Measurements from ENCODE around the gene FRMPD2.

FRMPD2 gene

DNA sequence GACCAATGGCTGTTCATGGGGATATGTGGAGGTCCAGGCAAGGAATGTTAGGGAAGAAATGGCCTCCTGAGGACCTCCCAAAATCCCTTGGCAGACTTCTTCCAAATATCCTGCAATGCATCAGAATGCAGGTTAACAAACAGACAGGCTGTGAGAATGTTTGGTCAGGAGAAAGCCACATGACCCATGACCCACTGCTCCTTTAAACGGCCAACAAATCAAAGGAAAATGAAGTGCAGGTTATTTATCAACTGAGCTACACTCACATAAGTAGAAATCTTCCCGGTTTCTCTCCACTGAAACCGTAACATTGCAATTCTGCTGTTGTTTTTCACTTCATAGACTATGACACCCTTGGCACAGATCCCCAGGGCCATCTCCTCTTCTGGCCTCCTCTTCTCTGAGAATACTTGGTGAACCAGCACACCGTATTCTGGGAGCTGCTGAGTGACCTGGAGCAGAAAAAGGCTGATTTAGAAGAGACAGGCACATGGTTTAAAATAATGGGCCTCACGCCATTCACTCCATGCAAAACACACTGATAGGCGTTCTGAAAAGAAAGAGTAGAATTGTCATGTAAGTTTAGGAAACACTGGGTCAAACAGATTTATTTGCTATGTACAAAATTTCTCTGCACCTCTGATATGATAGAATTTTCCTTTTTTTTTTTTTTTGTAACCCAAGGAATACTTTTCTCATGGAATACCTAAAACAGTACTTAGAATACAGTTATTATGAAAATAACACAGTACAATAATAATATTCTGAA is 67.8 kb downstream of the FRMPD2 start:
- WGBS (ENCODE audit: extremely low coverage, insufficient coverage, insufficient read length) = no CpG with 5 or more reads among the region's 6 CpGs
- H2BK12ac ChIP-seq (ENCODE audit: low read length) = no peak overlapping the region
- no peak overlapping the region for H3K9ac ChIP-seq (ENCODE audit: low read length)
- no peak overlapping the region for H3K27ac ChIP-seq (ENCODE audit: low read depth, low read length)
- no peaks in the 10 kb centered on the region for H3K79me1 ChIP-seq (ENCODE audit: low read length)
- no peaks in the 10 kb centered on the region for H3K27me3 ChIP-seq (ENCODE audit: insufficient read depth, low read length)
- H3K23ac ChIP-seq (ENCODE audit: low read length) = no peak overlapping the region
- no peak overlapping the region for H3K4me2 ChIP-seq (ENCODE audit: low read length)
- H4K12ac ChIP-seq (ENCODE audit: low read depth, low read length) = no peak overlapping the region
- H3K9me3 ChIP-seq (ENCODE audit: insufficient read depth, low read depth, low read length) = peaks cover 2% of the 10 kb centered on the region
- H2BK120ac ChIP-seq (ENCODE audit: insufficient read depth, low read length, poor library complexity) = no peak overlapping the region
- H2BK5ac ChIP-seq (ENCODE audit: low read depth, low read length, poor library complexity) = no peak overlapping the region
- H3K79me2 ChIP-seq (ENCODE audit: control insufficient read depth, insufficient read depth, low read length, poor library complexity) = no peaks in the 10 kb centered on the region
- no peaks in the 10 kb centered on the region for H3K4me1 ChIP-seq (ENCODE audit: control insufficient read depth in 1 of 2, insufficient read depth in 2 of 2, low read length in 2 of 2)
- H2AFZ ChIP-seq (ENCODE audit: insufficient read depth, low read length, poor library complexity) = no peak overlapping the region
- H3K4me3 ChIP-seq (ENCODE audit: low read depth, low read length) = no peak overlapping the region
- H3K36me3 ChIP-seq (ENCODE audit: control insufficient read depth in 1 of 2, insufficient read depth in 2 of 2, low read length in 2 of 2) = no peaks in the 10 kb centered on the region
- no peak overlapping the region for H2AK5ac ChIP-seq (ENCODE audit: low read length)
- no peak overlapping the region for H4K8ac ChIP-seq (ENCODE audit: low read depth, low read length)
- H3K18ac ChIP-seq (ENCODE audit: low read length) = no peak overlapping the region
- no peak overlapping the region for H4K91ac ChIP-seq (ENCODE audit: low read depth, low read length)
- no peak overlapping the region for H3K14ac ChIP-seq (ENCODE audit: low read length)
- DNase-seq = no peak
- H3K4ac ChIP-seq (ENCODE audit: low read depth, low read length) = no peak overlapping the region

DNA sequence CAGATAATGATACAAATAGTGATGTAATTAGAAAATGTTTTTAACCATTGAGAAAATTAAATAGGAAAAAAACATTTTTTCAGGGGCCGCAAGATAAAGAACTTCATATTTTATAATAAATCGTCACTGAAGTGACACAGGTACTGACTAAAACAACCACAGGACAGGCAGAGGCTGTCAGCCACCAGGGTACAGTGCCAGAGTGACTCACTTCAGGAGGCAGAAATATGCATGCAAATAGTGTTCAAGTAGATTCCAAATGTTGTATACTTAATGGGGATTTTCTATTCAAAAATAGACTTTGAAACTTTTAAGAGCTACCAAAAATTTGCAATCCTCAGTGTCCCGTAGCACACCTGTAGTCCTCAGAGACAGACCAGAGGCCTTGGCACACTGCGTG is 68.6 kb downstream of the FRMPD2 start:
- no peak overlapping the region for H2AFZ ChIP-seq (ENCODE audit: insufficient read depth, low read length, poor library complexity)
- no peak overlapping the region for H2BK120ac ChIP-seq (ENCODE audit: insufficient read depth, low read length, poor library complexity)
- H3K27me3 ChIP-seq (ENCODE audit: insufficient read depth, low read length) = no peaks in the 10 kb centered on the region
- no peak overlapping the region for H4K8ac ChIP-seq (ENCODE audit: low read depth, low read length)
- WGBS (ENCODE audit: extremely low coverage, insufficient coverage, insufficient read length) = no CpG with 5 or more reads among the region's 4 CpGs
- no peak overlapping the region for H4K12ac ChIP-seq (ENCODE audit: low read depth, low read length)
- no peak overlapping the region for H3K9ac ChIP-seq (ENCODE audit: low read length)
- H3K27ac ChIP-seq (ENCODE audit: low read depth, low read length) = no peak overlapping the region
- H4K91ac ChIP-seq (ENCODE audit: low read depth, low read length) = no peak overlapping the region
- H3K4me2 ChIP-seq (ENCODE audit: low read length) = no peak overlapping the region
- H3K4me3 ChIP-seq (ENCODE audit: low read depth, low read length) = no peak overlapping the region
- no peak overlapping the region for H3K18ac ChIP-seq (ENCODE audit: low read length)
- no peak for DNase-seq
- H2BK5ac ChIP-seq (ENCODE audit: low read depth, low read length, poor library complexity) = no peak overlapping the region
- no peaks in the 10 kb centered on the region for H3K79me2 ChIP-seq (ENCODE audit: control insufficient read depth, insufficient read depth, low read length, poor library complexity)
- H3K4ac ChIP-seq (ENCODE audit: low read depth, low read length) = no peak overlapping the region
- no peak overlapping the region for H3K14ac ChIP-seq (ENCODE audit: low read length)
- no peak overlapping the region for H2BK12ac ChIP-seq (ENCODE audit: low read length)
- H3K4me1 ChIP-seq (ENCODE audit: control insufficient read depth in 1 of 2, insufficient read depth in 2 of 2, low read length in 2 of 2) = no peaks in the 10 kb centered on the region
- H3K23ac ChIP-seq (ENCODE audit: low read length) = no peak overlapping the region
- H2AK5ac ChIP-seq (ENCODE audit: low read length) = no peak overlapping the region
- no peaks in the 10 kb centered on the region for H3K36me3 ChIP-seq (ENCODE audit: control insufficient read depth in 1 of 2, insufficient read depth in 2 of 2, low read length in 2 of 2)
- H3K79me1 ChIP-seq (ENCODE audit: low read length) = no peaks in the 10 kb centered on the region
- no peaks in the 10 kb centered on the region for H3K9me3 ChIP-seq (ENCODE audit: insufficient read depth, low read depth, low read length)

DNA sequence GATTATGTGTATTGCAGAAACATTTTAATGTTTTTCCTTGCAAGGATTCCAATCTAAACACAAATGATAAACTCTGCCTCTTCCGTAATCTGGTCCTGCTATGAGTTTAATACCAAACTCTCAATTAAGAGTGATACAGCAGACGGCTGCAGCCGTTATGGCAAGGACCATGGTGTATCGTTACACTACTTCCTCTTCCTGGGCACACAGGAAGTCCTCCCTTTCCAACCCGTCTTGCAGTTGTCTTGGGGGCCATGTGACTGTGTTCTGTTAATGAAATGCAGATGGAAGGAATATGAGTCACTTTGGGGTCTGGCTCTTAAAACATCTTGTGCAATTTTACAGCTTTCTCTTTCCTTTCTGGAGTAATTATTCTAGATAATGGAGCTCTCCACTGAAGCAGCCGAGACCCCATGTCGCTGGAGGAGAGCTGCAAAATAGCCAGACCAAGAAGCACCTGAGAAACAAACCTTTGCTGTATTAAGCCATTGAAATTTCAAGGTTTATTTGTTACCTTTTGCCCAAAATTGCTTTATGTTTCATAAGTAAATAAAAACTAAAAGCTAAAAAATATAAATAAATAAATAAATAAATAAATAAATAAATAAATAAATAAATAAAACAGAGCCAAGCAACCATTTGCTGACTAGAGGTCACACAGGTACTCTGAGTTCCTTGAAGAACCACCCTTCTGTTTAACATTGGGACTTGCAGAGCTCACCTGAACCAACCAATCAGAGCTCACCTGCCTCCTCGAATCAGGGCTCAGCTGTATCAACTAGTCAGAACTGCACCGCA is 74.7 kb downstream of the FRMPD2 start:
- H3K4me2 ChIP-seq (ENCODE audit: low read length) = no peak overlapping the region
- H3K4ac ChIP-seq (ENCODE audit: low read depth, low read length) = no peak overlapping the region
- no peak overlapping the region for H3K23ac ChIP-seq (ENCODE audit: low read length)
- H2AFZ ChIP-seq (ENCODE audit: insufficient read depth, low read length, poor library complexity) = no peak overlapping the region
- no peak overlapping the region for H4K91ac ChIP-seq (ENCODE audit: low read depth, low read length)
- no peaks in the 10 kb centered on the region for H3K4me1 ChIP-seq (ENCODE audit: control insufficient read depth in 1 of 2, insufficient read depth in 2 of 2, low read length in 2 of 2)
- no peaks in the 10 kb centered on the region for H3K27me3 ChIP-seq (ENCODE audit: insufficient read depth, low read length)
- H2BK5ac ChIP-seq (ENCODE audit: low read depth, low read length, poor library complexity) = no peak overlapping the region
- no peaks in the 10 kb centered on the region for H3K79me2 ChIP-seq (ENCODE audit: control insufficient read depth, insufficient read depth, low read length, poor library complexity)
- WGBS (ENCODE audit: extremely low coverage, insufficient coverage, insufficient read length) = no CpG with 5 or more reads among the region's 9 CpGs
- H2AK5ac ChIP-seq (ENCODE audit: low read length) = no peak overlapping the region
- H4K8ac ChIP-seq (ENCODE audit: low read depth, low read length) = no peak overlapping the region
- H3K36me3 ChIP-seq (ENCODE audit: control insufficient read depth in 1 of 2, insufficient read depth in 2 of 2, low read length in 2 of 2) = no peaks in the 10 kb centered on the region
- H3K18ac ChIP-seq (ENCODE audit: low read length) = no peak overlapping the region
- no peak overlapping the region for H4K12ac ChIP-seq (ENCODE audit: low read depth, low read length)
- no peak overlapping the region for H3K4me3 ChIP-seq (ENCODE audit: low read depth, low read length)
- H2BK120ac ChIP-seq (ENCODE audit: insufficient read depth, low read length, poor library complexity) = no peak overlapping the region
- no peak overlapping the region for H3K14ac ChIP-seq (ENCODE audit: low read length)
- H3K9me3 ChIP-seq (ENCODE audit: insufficient read depth, low read depth, low read length) = no peaks in the 10 kb centered on the region
- no peak for DNase-seq
- H2BK12ac ChIP-seq (ENCODE audit: low read length) = no peak overlapping the region
- H3K9ac ChIP-seq (ENCODE audit: low read length) = no peak overlapping the region
- H3K79me1 ChIP-seq (ENCODE audit: low read length) = no peaks in the 10 kb centered on the region
- H3K27ac ChIP-seq (ENCODE audit: low read depth, low read length) = no peak overlapping the region

DNA sequence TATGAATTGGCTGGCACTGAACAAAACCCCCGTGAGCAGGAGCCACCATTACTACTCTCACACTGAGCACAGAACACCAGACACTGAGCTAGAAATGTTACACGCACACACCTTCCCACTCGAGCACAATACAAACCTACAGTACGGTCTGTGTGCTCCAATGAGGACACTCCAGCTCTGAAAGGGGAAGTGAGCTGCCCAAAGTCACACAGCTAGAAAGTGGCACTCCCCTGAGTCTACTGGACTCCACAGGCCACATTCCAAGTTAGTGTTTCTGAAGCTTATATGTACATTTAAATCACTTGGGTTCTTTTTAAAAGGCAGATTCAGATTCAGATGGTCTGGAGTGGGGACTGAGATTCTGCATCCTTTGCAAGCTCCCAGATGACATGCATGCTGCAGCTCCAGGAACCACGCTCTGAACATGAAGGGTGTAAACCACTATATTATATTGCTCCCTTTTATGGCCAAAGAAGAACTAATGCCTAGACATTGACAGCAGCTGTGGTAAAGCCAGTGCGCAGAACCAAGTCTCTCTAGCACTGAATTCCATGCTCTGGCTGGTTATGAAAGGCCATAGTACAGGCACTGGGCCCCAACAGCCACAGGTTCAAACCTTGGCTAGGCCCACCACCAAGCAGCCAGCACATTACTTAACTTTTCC is 77.1 kb downstream of the FRMPD2 start:
- peak in 1 of 2 donors; percentile 9 for DNase-seq

More for the DNA sequence above, 77.1 kb downstream of the FRMPD2 start:
- Histone ChIP-seq H3K14ac (ENCODE audit: low read length) (no peak overlapping the region), H3K4ac (ENCODE audit: low read depth, low read length) (no peak overlapping the region), H3K9ac (ENCODE audit: low read length) (no peak overlapping the region), H3K9me3 (ENCODE audit: insufficient read depth, low read depth, low read length) (no peaks in the 10 kb centered on the region), H3K27me3 (ENCODE audit: insufficient read depth, low read length) (no peaks in the 10 kb centered on the region), H3K36me3 (ENCODE audit: control insufficient read depth in 1 of 2, insufficient read depth in 2 of 2, low read length in 2 of 2) (no peaks in the 10 kb centered on the region), H3K27ac (ENCODE audit: low read depth, low read length) (no peak overlapping the region), H3K79me1 (ENCODE audit: low read length) (no peaks in the 10 kb centered on the region), H3K23ac (ENCODE audit: low read length) (peak overlapping the region; percentile 41), H3K4me2 (ENCODE audit: low read length) (no peak overlapping the region), H3K4me1 (ENCODE audit: control insufficient read depth in 1 of 2, insufficient read depth in 2 of 2, low read length in 2 of 2) (no peaks in the 10 kb centered on the region), H2BK12ac (ENCODE audit: low read length) (no peak overlapping the region), H3K18ac (ENCODE audit: low read length) (no peak overlapping the region), H4K12ac (ENCODE audit: low read depth, low read length) (no peak overlapping the region), H4K8ac (ENCODE audit: low read depth, low read length) (no peak overlapping the region), H3K79me2 (ENCODE audit: control insufficient read depth, insufficient read depth, low read length, poor library complexity) (no peaks in the 10 kb centered on the region), H2BK5ac (ENCODE audit: low read depth, low read length, poor library complexity) (no peak overlapping the region), H4K91ac (ENCODE audit: low read depth, low read length) (no peak overlapping the region), H2AK5ac (ENCODE audit: low read length) (no peak overlapping the region), H2BK120ac (ENCODE audit: insufficient read depth, low read length, poor library complexity) (no peak overlapping the region), H2AFZ (ENCODE audit: insufficient read depth, low read length, poor library complexity) (no peak overlapping the region), H3K4me3 (ENCODE audit: low read depth, low read length) (no peak overlapping the region)
- no CpG with 5 or more reads among the region's 6 CpGs for WGBS (ENCODE audit: extremely low coverage, insufficient coverage, insufficient read length)

All from trophoblast cell (in vitro differentiated cells and primary cell).